Measurements from ENCODE around the gene ARHGAP33.
"Not testable (repeated sequence)": the region's sequence is repeated elsewhere in the genome, so short reads cannot be mapped to it uniquely, and the experiment has no call there.

Gene ARHGAP33

DNA sequence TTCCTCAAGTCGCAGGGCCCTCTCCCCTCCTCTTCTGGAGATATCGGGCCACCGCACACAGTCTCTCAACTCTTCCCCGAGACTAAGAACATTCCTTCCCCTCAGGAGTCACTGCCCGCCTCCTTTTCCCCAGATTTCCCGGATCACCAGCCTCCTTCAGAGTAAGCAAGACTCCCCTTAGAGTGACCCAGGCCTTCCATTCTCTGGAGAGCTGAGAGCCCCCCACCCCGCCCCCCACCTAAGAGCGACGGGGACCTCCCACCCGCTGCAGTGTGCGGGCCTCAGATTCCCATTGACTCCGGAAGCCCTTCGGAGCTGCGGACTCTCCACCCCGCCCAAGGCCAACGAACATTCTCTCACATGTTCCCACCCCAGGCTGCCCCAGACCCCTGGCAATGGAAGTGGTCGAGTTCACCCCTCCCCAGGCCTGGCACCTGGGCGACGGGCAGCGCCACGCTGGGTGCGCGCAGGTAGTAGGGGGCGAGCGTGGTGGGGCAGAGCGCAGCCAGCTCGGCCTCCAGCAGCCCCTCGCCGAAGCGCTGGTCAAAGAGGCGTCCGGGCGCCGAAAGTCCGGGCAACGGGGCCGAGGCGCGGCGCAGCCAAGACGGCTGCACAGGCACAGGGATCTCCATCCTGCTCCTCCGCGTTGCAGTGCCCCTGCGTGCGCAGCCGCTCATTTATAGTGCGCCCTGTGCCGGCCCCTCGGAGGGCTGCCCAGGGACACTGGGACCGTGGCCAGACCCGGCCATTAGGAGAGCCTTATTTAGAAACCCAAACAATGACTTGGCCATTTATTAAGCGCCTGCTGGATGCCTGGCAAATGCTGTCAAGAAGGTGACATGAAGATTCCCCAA is 18.8 kb upstream of the ARHGAP33 start, which contains the start of gene HSPB6:
HSPB6 (minus strand) TSS at position 653 of the 854 bp plus-strand sequence; CDS start at position 632, 21 bp downstream.
- ATAC-seq = no peak

DNA sequence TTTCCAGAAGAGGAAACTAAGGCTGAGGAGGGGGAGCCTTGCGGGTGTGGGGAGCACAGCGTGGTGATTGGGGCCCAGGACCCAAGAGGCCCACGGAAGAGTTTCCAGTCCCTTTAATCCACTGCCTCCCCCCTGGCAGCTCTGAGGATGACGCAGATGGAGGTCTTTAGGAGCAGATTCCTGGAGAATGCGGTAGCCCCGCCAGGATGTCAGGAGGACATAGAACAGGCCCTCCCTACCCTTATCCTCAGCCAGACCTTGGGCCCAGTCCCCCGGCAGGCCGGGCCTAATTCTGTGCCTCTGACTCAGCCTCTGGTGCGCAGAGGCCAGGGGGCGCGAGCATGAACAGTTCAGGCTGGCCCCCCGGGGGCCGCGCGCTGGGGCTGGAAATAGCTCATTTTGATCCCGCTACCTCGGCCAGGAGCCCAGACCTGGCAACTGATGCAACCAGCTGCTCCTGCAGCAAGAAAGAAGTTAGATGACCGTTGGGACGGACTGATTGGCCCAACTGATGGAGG is 18.1 kb upstream of the ARHGAP33 start:
- ATAC-seq = no peak

DNA sequence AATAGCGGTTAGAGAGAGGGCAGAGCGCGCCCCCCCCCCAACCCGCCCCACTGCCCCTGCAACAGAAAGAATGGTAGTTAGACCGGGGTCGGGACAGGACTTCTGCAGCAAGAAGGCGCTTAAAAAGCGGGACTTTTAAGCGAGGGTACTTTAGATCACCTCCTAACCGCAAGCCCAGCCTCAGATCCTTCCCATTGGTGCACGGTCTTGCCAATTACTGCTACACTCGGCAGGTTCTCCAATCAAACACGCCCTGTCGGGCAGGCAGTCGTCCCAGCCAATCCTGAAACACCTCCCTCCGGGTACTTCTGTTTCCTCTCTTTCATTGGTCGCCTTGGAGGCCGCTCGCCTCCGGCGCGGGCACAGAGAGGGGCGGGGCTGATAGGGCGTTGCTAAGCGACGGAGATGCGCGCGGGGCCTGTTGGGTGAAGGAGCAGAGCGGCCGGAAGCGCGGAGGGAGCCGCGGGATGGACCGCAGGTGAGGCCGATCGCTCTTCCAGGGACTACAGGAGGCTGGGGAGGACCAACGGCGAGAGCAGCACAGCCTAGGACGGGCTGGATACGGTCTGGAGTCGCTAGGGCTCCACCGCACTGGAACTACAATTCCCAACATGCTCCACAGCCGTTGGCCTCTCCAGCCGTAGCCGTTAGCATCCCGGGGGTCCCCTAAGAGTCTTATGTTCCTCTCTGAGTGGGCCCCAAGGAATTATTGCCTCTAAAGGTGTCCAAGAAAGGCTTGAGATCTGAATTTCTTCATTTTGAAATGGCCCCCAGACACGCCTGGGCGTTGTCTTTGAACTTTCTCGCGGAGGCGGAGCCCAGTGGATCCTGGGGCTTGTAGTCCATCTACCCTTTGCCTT is 17.4 kb upstream of the ARHGAP33 start, which contains the start of gene PROSER3:
PROSER3 (plus strand) TSS at position 428 of the 860 bp plus-strand sequence; CDS start at position 468, 40 bp downstream.
- peak; percentile 98 to 99 for ATAC-seq

DNA sequence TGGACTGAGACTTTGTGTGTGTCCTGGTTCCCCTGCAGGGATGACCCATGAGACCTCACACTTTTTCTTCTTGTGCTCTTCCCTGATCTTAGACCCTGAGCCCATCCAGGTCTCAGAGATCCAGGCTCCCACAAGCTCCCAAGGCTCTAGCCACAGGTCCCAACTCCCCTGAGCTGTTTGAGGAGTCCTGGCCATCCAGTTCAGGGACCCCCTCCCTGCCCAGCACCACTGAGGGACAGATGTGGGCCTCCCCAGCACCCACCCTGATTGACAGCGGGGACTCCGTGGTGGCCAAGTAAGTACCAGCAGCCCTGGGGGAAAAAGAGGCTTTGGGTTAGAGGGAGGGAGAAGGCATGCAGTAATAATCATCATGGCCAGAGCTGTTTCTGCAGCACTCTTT is 15.7 kb upstream of the ARHGAP33 start:
- ATAC-seq = no peak

DNA sequence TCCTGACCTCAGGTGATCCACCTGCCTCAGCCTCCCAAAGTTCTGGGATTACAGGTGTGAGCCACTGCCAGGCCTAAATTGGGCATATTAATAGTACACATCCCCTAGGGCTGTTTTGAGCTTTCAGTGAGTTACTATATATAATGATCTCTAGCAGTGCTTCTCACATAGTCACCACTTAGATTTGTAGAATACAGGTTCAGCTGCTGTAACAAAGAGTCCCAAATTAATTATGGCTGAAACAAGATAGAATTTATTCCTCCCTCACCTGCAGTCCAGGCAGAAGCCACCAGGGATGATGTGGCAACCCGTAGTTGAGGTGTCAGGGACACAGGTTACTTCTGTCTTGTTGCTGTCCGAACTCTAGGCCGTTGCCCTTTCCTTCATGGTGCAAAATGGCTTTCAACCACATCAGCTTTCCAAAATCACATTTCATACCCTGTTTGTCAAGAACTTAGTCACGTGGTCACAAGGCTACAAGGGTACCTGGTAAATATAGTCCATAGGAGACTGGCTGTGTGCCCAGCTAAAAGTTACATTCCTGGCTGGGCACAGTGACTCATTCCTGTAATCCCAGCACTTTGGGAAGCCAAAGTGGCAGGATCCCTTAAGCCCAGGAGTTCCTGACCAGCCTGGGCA is 14.5 kb upstream of the ARHGAP33 start:
- ATAC-seq = no peak

DNA sequence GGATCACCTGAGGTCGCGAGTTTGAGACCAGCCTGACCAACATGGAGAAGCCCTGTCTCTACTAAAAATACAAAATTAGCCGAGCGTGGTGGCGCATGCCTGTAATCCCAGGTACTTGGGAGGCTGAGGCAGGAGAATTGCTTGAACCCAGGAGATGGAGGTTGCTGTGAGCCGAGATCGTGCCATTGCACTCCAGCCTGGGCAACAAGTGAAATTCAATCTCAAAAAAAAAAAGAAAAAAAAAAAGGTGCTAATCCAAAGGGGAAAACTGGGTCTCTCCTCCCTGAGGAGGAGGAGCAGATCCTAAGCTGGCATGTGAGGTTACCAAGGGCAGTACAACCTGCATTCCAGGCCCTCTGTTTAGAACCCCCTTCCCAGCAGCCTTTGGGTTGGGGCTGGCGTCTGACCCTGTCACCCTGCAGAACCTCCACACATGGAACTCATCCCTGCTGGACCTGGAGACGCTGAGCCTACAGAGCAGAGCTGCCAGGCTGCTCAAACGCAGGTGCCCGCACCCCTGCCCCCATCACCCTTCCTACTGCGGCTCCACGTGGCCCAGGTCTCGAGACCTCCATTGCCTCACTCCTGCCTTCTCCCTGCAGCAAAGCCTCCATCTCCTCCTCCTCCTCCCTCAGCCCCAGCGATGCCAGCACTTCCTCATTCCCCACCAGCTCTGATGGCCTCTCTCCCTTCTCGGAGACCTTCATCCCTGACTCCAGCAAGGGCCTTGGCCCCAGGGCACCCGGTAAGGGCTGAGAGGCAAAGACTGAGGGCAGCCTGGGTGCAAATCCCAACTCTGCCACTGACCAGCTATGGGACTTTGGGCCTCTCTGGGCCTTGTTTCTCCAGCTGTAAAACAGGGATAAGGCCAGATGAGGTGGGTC is 10.7 kb upstream of the ARHGAP33 start:
- no peak for ATAC-seq

DNA sequence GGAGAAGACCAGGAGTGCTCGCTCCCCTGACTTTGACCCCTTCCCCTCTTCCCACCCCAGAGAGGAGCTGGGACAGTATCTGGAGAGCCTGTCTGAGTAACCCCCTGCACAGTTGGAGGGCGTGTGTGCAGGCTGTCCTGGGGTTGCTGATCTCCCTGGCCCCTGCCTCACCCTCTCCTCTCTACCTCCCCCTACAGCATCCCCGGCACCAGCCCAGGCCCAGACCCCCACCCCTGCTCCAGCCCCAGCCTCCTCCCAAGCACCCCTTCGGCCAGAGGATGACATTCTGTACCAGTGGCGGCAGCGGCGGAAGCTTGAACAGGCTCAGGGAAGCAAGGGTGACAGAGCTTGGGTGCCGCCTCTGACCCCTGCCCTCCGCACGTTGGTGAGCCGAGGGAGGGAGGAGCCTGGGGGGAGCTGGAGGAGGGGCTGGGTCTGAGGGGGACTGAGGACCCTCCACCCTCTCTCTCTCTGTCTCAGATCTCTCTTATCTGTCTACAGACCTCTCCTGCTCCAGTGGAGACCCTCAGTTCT is 8.7 kb upstream of the ARHGAP33 start:
- ATAC-seq = no peak

DNA sequence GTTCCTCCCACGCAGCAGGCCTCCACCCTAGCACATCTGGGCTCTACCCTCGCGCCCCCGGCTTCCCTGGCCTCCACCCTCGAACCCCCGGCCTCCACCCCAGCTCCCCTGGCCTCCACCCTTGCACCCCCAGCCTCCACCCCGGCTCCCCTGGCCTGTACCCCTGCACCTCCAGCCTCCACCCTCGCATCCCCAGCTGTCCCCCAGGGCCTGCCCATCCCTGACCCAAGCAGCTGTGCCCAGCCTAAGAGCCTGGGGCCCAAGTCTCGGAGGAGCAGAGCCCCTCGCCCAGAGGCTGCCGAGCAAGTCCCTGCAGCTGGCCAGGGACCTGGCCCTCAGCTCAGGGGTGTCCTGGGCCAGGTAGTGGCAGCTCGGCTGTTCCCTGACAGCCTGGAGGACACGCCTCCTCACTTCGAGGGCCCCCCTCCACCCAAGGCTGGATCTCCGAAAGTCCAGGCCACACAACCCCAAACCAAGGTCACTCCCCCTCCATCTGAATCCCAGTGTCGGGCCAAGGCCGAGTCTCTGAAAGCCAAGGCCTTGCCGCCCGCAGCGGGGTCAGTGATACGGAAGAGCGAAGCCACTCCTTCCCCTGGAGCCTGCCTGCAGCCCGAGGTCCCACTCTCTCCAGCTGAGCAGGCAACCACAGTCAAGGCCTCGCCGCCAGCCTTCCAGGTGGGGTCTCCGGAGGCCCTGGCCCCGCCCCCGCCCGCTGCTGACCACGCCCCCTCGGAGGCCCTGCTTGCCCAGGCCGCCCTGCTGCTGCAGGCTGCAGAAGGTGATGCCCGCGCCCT is 7.9 kb upstream of the ARHGAP33 start:
- ATAC-seq = no peak

DNA sequence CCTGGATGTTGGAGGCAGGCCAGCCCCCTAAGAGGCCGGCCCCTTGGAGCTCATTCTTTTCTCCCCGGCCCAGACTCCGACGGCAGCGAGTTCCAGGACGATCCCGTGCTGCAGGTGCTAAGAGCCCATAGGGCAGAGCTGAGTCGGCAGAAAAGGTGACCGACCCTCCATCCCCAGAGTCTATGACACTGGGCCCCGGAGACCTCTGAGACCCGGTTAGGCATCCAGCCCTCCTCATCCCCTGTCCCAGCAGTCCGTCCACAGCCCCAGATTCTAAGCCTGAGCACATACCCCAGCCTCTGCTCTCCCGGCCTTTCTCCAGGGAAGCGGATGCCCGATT is 7.3 kb upstream of the ARHGAP33 start:
- no peak for ATAC-seq

DNA sequence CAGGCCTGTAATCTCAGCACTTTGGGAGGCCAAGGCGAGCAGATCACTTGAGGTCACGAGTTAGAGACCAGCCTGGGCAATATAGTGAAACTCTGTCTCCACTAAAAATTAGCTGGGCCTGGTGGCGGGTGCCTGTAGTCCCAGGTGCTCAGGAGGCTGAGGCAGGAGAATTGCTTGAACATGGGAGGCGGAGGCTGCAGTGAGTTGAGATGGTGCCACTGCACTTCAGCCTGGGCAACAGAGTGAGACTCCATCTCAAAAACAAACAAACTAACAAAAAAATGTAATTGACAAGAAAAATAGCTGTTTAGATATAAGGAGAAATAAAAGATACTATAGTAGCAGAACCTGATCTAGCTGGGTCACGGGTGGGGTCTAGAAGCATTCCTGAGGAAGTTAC is 3.0 kb upstream of the ARHGAP33 start:
- not testable (repeated sequence) for ATAC-seq

DNA sequence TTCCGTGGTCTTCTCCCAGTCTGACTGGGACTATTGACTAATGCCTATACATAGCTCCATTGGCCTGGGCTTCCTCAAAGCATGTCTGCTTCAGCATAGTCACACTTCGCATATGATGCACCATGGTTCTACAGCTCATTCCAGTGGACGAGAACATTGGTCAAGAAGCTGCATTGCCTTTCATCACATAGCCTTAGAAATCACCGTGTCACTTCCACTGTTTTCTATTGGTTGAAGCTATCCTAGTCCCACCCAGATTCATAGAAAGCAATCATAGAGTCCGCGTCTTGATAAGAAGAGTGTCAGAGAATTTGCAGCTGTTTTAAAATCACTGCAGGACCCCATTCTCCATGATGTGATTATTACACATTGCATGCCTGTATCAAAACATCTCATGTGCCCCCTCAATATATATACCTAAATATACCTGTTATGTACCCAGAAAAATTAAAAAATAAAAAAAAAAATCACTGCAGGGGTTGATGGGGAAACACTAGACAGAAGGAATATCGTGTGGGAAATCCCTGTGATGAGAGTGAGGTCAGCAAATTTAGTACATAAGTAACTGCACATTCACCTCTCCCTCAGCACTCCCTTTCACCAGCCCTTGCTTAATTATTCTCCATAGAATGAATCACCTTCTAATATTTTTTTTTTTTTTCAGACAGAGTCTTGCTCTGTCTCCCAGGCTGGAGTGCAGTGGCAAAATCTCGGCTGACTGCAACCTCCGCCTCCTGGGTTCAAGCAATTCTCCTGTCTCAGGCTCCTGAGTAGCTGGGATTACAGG is 2.2 kb upstream of the ARHGAP33 start:
- ATAC-seq = no peak

DNA sequence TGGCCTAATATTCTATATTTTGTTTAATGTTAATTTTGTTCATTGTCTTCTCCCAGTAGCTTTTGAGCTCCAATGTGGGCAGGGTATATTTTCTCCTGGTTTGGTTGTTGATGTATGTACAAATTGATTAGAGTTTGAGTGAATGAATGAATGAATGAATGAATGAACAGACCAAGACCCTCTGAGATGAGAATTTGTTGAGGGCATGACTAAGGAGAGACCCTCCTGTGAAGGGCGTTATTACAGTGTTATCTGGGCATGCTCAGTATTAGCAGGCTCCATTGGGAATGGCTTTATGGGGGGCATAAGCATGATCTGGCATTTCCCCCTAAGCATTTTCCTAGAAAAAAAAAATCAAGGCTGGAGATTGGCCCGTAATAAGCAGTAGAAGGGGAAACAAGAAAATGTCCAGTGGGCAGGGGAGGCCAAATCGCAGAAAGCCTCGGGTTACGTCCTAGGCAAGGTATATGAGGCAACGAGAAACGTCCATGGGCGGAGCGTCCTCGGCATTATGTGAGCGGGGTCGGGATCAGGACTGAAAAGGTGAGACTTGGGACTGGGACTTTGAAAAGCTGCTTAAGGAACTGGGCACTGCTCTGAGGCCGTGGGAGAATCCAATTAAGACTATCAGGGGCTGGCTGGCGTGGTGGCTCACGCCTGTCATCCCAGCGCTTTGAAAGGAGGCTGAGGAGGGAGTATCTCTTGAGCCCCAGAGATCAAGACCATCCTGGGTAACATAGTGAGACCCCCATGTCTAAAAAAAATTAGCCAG is 904 bp upstream of the ARHGAP33 start:
- ATAC-seq = no peak

DNA sequence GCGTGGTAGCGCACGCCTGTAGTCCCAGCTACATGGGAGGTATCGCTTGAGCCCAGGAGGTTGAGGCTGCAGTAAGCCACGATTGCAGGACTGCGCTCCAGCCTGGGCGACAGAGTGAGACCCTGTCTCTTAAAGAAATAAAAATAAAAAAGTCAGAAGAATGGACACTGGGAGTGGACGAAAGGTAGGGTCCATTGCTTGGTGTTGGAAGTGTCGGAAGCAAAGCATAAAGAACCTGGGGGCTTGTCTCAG is 392 bp upstream of the ARHGAP33 start:
- ATAC-seq = no peak

DNA sequence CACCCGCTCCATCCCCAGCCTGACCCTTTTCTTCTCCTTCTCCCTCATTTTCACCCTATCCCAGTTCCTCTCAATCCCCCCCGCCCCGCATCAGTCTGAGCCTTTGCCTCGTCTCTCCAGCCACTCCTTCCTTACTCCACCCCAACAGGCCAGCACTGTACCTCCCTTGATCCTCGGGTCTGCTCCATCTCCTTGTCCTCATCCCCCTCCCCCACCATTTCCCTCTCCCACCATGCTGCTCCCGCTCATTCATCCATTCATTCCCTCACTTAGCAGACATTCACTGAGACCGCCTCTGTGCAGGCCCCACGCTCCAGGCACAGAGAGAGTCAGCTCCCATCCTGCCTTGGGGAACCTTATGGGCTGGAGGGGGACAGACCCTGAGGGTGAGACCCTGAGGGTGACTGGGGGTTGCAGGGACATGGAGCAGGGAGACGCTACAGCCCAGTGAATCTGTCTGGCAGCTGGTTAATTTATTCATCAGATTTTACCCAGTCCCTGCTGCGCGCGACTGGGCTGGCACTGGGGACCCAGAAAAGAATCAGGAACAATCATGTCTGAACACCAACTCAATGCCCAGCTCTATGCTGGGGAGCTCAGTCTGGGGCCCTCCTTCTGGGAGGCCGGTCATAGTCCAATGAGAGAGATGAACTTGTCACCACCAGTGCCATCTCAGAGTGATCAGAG is 881 bp downstream of the ARHGAP33 start:
- no peak for ATAC-seq

DNA sequence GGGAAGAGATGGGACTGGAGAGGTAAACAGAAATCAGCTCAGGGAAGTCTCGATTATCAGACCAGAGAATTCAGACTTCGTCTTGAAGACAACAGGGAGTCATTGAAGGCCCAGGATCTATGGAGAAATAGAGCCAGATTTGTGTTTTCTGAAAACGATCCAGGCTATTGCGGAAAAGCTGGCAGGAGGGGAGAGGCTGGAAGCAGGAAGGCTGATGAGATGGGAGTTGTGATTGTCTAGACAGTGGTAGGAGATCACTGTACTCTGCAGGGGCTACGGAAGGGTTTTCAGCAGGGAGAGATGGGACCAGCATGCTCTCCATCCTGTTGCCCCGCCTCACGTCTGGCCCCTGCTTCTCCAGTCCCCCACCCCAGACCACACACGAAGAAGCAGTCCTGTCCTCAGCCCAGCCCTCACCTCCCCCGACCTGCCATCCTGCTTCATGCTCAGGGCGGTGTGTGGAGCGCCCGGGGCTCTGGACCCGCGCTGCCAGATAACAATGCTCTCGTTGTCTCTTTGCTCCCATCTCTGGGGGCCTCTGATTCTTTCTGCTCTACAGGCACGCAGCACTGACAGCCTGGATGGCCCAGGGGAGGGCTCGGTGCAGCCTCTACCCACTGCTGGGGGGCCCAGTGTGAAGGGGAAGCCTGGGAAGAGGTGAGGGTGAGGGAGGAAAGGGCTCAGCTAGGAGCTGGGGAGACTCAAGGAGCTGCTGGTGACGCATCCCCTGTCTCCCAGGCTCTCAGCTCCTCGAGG is 1.9 kb downstream of the ARHGAP33 start:
- ATAC-seq = no peak

DNA sequence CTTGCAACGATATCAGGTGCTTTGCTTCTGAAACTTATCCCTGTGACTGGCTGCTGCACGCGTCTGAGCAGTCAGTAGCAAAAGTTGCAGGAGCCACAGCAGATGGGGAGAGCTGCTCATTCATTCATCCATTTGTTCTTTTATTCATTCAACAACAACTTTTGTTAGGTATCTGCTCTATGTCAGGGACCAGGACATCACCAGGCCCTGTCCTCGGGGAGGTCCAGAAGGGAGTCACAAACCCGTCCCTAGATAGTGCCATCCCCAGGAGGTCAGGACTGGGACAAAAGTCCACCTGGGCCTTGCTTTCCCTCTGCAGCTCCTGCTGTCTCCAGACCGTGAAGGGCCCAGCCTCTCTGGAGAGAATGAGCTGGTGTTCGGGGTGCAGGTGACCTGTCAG is 2.6 kb downstream of the ARHGAP33 start:
- ATAC-seq = no peak

DNA sequence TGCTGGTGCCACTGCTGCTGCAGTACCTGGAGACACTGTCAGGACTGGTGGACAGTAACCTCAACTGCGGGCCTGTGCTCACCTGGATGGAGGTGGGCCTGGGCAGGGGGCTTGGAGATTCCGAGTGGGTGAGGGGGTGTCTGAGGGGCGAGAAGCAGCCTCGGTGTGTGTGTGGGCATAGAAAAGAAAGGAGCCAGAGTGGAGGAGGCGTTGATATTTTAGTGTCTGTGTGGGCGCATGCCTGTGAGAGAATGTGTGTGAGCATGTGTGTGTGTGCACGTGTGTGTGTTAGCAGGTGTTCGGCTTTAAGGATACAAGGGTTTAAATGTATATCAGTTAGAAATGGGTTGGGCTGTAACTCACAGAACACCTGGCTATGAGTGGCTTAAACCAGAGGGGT is 3.7 kb downstream of the ARHGAP33 start:
- ATAC-seq = no peak

DNA sequence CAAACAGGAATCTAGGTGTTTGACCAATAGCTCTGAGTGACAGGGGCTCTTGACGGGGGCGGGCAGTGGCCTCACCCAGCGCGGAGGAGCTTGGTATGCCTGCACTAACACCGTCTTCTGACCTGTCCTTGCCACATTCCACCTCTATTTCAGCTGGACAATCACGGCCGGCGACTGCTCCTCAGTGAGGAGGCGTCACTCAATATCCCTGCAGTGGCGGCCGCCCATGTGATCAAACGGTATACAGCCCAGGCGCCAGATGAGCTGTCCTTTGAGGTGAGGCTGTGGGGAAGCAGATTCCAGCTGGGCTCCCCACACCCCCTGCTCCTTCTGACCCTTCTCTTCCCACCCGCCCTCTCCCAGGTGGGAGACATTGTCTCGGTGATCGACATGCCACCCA is 4.7 kb downstream of the ARHGAP33 start:
- no peak for ATAC-seq

All from activated CD4-positive, CD25-positive, alpha-beta regulatory T cell treated with anti-CD3 and anti-CD28 coated beads, Interleukin-2, amount 50 U/mL, for 24 hours (primary cell).